Pancreas (tissue), 10 donors: Measurements from ENCODE around the gene CFAP77. TPM values are rescaled to one million over a fixed set of nuclear protein-coding genes. Genes with fewer than 3 reads are reported as not detected.

Experiments
- ATAC-seq, 4 donors: fragments of 200-7000 bp; cut with Tn5 transposase; one replicate each; pipeline versions ENCODE4 v1.8.0 to v1.9.1; 2020; ENCODE audit warnings: mild to moderate bottlenecking in 4 of 4, moderate library complexity in 4 of 4
- DNase-seq, 6 donors: peaks; one replicate each; pipeline ENCODE4 v3.0.0-alpha.2; 2020
- FAIRE-seq: peaks from 2 replicates; lab custom pipeline; 2012; peaks lifted over from hg19 to GRCh38; lab: Jason Lieb, UNC
- H3K27ac ChIP-seq, 4 donors: fragments of 200-600 bp; sonication (generic); 1 replicate in 3 of 4; 2 replicates in 1 of 4; pipeline versions ENCODE4 v1.5.0 to v1.8.0; 2020
- H3K27me3 ChIP-seq, 4 donors: fragments of 200-600 bp; one replicate each; pipeline ENCODE4 v1.8.0; 2021
- H3K36me3 ChIP-seq, 3 donors: fragments of 200-600 bp; sonication (generic) in 1 of 3; one replicate each; pipeline versions ENCODE4 v1.5.0 to v1.8.0; 2020 to 2021
- H3K4me1 ChIP-seq, 3 donors: fragments of 200-600 bp; one replicate each; pipeline ENCODE4 v1.8.0; 2021
- H3K4me3 ChIP-seq, 4 donors: fragments of 200-600 bp; sonication (generic) in 2 of 4; one replicate each; pipeline versions ENCODE4 v1.5.0 to v1.8.0; 2020 to 2021
- H3K9me3 ChIP-seq, 4 donors: fragments of 200-600 bp; one replicate each; pipeline ENCODE4 v1.8.0; 2021
- WGBS, 2 donors: extraction: QIAGEN DNeasy Blood & Tissue Kit; methylation state at CpG; one replicate each; pipeline ENCODE4 v1.1.7; 2013; 5-methylcytosine and 5-hydroxymethylcytosine counted together
- intact Hi-C, 3 donors: fragments of 100-400 bp; cut with DNase I; formaldehyde crosslinking; loops; one replicate each; pipeline versions ENCODE4 v1.11.1 to v1.14.2; 2022
- polyA plus RNA-seq, 2 donors: library from polyadenylated mRNA; stranded (reverse); fragments of 200-250 nt; gene quantifications; one replicate each; pipeline ENCODE4 v1.2.3, GENCODE V29; 2013
- total RNA-seq, 6 donors: library from RNA; stranded (reverse); fragmentation: NEBNext Ultra II Directional in 4 of 6; extraction: Animal tissue kit (Norgen Biotek cat#: 25700) in 4 of 6; gene quantifications; one replicate each; pipeline versions ENCODE4 v1.2.1 to v1.2.4, GENCODE V29; 2021 to 2023
- TF ChIP-seq, protein P1 (sequence below), 4 donors: fragments of 200-600 bp; sonication (generic) in 3 of 4; IDR thresholded peaks; one replicate each; pipeline versions ENCODE4 v1.5.0 to v1.8.0; 2021; ENCODE audit warnings: antibody characterized with exemption in 4 of 4
- donor health status: healthy with polysubstance abuse.
- donor health status: DM: no; HTN: no; CAD: no; lungs with moderate emphysema.
- donor health status: DM: no; HTN: no; CAD: no.
- donor health status: control.
- donor health status: control.
- donor health status: Bipolar disorder and iron deficiency.
- donor health status: DM: yes; HTN: yes; CAD: no.
- donor health status: DM: no; HTN: no; CAD: no.
- donor health status: DM: no; HTN: no; CAD: no.
- donor health status: DM: yes; HTN: yes; CAD: no.

The CFAP77 gene
- total and polyA plus RNA-seq, 8 donors: not detected

DNA sequence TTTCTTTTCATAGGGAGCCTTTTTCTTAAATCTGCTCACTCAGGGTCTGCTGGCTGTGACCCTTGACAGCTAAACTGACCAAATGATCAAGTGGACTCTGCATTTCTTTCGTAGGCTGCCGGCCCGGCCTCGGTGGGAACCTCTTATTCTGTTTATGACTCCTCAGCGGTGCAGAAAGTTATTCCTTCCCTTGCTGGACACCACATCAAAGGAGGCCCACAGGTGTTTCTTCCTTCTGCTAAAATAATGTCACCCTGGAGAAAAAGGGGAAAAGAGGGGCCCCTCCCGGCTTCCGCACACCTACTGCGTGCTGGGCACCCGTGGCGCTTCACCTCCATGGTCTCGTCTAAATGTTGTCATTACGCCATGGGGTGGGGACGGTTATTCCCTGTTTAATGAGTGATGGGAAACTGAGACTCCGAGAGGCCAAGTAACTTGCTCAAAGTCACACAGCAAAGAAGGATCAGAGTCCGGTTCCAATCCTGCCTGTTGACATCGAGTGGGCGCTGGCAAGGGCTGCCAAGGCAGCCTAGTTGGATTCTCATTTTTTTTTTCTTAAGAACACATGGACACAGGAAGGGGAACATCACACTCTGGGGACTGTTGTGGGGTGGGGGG, 72.3 kb downstream of the CFAP77 start:
- H3K4me1 ChIP-seq: no peaks in the 10 kb centered on the region
- H3K27me3 ChIP-seq: peaks cover 0 to 2% (median 0%) of the 10 kb centered on the region in 4 donors
- intact Hi-C loops: no loop called here
- H3K27ac ChIP-seq: no peak overlapping the region
- H3K4me3 ChIP-seq: no peak overlapping the region
- H3K9me3 ChIP-seq: no peaks in the 10 kb centered on the region
- ATAC-seq: no peak
- TF ChIP-seq, protein P1, sequence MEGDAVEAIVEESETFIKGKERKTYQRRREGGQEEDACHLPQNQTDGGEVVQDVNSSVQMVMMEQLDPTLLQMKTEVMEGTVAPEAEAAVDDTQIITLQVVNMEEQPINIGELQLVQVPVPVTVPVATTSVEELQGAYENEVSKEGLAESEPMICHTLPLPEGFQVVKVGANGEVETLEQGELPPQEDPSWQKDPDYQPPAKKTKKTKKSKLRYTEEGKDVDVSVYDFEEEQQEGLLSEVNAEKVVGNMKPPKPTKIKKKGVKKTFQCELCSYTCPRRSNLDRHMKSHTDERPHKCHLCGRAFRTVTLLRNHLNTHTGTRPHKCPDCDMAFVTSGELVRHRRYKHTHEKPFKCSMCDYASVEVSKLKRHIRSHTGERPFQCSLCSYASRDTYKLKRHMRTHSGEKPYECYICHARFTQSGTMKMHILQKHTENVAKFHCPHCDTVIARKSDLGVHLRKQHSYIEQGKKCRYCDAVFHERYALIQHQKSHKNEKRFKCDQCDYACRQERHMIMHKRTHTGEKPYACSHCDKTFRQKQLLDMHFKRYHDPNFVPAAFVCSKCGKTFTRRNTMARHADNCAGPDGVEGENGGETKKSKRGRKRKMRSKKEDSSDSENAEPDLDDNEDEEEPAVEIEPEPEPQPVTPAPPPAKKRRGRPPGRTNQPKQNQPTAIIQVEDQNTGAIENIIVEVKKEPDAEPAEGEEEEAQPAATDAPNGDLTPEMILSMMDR (IDR thresholded peaks at IDR 0.05): no peak
- 68 to 73% methylated on average over 17 of the region's 17 CpGs for WGBS, 2 donors
- H3K36me3 ChIP-seq: no peaks in the 10 kb centered on the region
- no peak for FAIRE-seq
- DNase-seq: no peak

- H3K27me3 ChIP-seq: peaks cover 0 to 15% (median 1%) of the 10 kb centered on the region in 4 donors
- no peak for FAIRE-seq
Observed at GRCh38 chr9:132485393-132485792, 75.4 kb downstream of the CFAP77 start.

DNA sequence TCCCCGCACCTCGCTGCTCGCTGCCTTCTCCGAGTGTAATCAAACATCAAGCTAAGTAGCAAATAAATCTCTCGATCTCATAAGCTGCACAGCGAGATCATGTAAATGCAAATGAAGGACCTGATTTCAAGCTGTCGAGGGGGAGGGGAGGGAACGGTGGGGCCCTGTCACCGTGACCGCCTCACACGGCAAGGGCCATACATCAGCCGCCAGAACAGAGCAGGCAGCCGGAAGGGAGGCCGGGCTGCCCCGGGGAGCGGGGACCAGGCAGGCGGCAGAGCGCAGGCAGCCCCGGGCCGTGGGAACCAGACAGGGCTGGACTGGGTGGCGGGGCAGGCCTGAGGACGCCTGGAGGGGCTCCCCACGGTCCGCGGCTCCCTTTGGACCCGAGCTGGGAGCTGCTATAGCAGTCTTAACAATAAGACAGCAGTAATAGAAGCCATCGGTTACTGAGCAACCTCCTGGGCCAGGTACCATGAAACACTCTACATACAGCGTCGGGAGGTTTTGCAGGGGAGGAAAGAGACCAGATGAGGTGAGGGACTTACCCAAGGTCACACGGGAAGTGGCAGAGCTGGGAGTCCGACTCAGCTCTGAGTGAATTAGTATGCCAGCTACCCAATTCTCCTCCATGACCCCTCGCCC, 76.8 kb downstream of the CFAP77 start:
- ATAC-seq (no peak), FAIRE-seq (no peak), DNase-seq (no peak)
- no peak overlapping the region for H3K27ac ChIP-seq
- intact Hi-C loops: no loop called here
- 27 to 30% methylated on average over 32 of the region's 32 CpGs for WGBS, 2 donors
- no peak overlapping the region for H3K4me3 ChIP-seq
- no peaks in the 10 kb centered on the region for H3K36me3 ChIP-seq
- H3K9me3 ChIP-seq: no peaks in the 10 kb centered on the region
- TF ChIP-seq, protein P1 (IDR thresholded peaks at IDR 0.05): no peak
- H3K4me1 ChIP-seq: no peaks in the 10 kb centered on the region
- peaks cover 0 to 15% (median 1%) of the 10 kb centered on the region in 4 donors for H3K27me3 ChIP-seq

More at GRCh38 chr9:132485393-132485792, 75.4 kb downstream of the CFAP77 start:
- TF ChIP-seq, protein P1 (IDR thresholded peaks at IDR 0.05): no peak
- Histone ChIP-seq H3K27ac (no peak overlapping the region), H3K9me3 (no peaks in the 10 kb centered on the region), H3K4me1 (no peaks in the 10 kb centered on the region), H3K36me3 (no peaks in the 10 kb centered on the region), H3K4me3 (no peak overlapping the region)
- ATAC-seq: no peak
- intact Hi-C loops: no loop called here
- DNase-seq: no peak
- 57 to 59% methylated on average over 14 of the region's 14 CpGs for WGBS, 2 donors

DNA sequence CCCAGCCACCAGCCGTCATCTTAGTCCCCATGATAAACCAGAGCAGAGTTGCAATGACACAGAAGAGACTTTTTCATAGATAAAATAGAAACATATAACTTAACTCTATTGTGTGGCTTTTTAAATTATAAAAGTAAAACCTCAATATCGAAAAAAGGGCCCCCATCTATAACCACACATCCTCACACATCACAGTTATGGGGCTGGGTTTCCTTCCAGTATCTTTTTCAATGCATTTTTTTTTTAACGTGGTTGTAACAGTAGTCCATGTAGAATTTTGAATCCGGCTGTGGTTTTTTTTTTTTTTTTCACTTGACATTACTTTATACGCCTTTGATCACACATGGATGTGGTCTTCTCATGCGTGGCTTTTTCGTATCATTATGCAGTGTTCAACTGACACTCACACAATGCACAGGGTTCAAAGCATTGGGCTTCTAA, 77.4 kb downstream of the CFAP77 start:
- no peak overlapping the region for H3K27ac ChIP-seq
- no peak for DNase-seq
- intact Hi-C loops: no loop called here
- no peak for FAIRE-seq
- no peak overlapping the region for H3K4me3 ChIP-seq
- no peaks in the 10 kb centered on the region for H3K36me3 ChIP-seq
- H3K9me3 ChIP-seq: no peaks in the 10 kb centered on the region
- no peaks in the 10 kb centered on the region for H3K4me1 ChIP-seq
- H3K27me3 ChIP-seq: peaks cover 0 to 15% (median 1%) of the 10 kb centered on the region in 4 donors
- ATAC-seq: no peak
- 66 to 75% methylated on average over 7 of the region's 7 CpGs for WGBS, 2 donors
- TF ChIP-seq, protein P1 (IDR thresholded peaks at IDR 0.05): no peak
